Thymus (tissue), 11 donors: ENCODE data around the gene NEK11. TPM values are rescaled to one million over a fixed set of nuclear protein-coding genes. Genes with fewer than 3 reads are reported as not detected.

Experiments used
- DNase-seq, 9 donors: peaks; one replicate each; pipeline ENCODE4 v3.0.0-alpha.2; 2013; ENCODE audit warnings: low spot score in 9 of 9, low read depth in 6 of 9, missing footprints in 1 of 9
- H3K27ac ChIP-seq, 2 donors: one replicate each; pipeline ENCODE4 v1.5.1; 2013; ENCODE audit warnings: control low read depth in 1 of 2, low read depth in 1 of 2, low read length in 1 of 2, mild to moderate bottlenecking in 1 of 2, moderate library complexity in 1 of 2
- H3K27me3 ChIP-seq, 2 donors: one replicate each; pipeline ENCODE4 v1.5.1; 2013; ENCODE audit warnings: low read length in 1 of 2; ENCODE audit not compliant: control insufficient read depth in 2 of 2, insufficient read depth in 1 of 2
- H3K36me3 ChIP-seq, 2 donors: one replicate each; pipeline ENCODE4 v1.5.1; 2013; ENCODE audit warnings: low read length in 1 of 2, mild to moderate bottlenecking in 1 of 2, moderate library complexity in 1 of 2; ENCODE audit not compliant: control insufficient read depth in 2 of 2, insufficient read depth in 2 of 2
- H3K4me1 ChIP-seq, 2 donors: one replicate each; pipeline ENCODE4 v1.5.1; 2013; ENCODE audit warnings: low read length in 2 of 2; ENCODE audit not compliant: control insufficient read depth in 2 of 2, insufficient read depth in 2 of 2
- H3K4me3 ChIP-seq, 2 donors: one replicate each; pipeline ENCODE4 v1.5.1; 2013; ENCODE audit warnings: low read length in 2 of 2, control low read depth in 1 of 2, mild to moderate bottlenecking in 1 of 2
- H3K9me3 ChIP-seq, 2 donors: one replicate each; pipeline ENCODE4 v1.5.1; 2013; ENCODE audit warnings: low read length in 1 of 2, mild to moderate bottlenecking in 1 of 2; ENCODE audit not compliant: control insufficient read depth in 2 of 2, insufficient read depth in 1 of 2
- whole genome bisulfite sequencing: extraction: QIAGEN DNeasy Blood & Tissue Kit; methylation state at CpG from one replicate; pipeline ENCODE4 v1.1.7; 2013; 5-methylcytosine and 5-hydroxymethylcytosine counted together
- polyA plus RNA-seq: library from polyadenylated mRNA; stranded (reverse); fragments of 200-250 nt; gene quantifications from one replicate; pipeline ENCODE4 v1.2.3, GENCODE V29; 2013
- total RNA-seq: library from RNA; stranded (reverse); fragments of 120-200 nt; gene quantifications from one replicate; pipeline ENCODE4 v1.2.4, GENCODE V29; 2013
- donor health status: healthy.

NEK11 gene
- total and polyA plus RNA-seq, 2 donors, result 1.8 to 3.2 TPM

- no peaks in the 10 kb centered on the region for H3K4me1 ChIP-seq
- H3K9me3 ChIP-seq, result peaks cover 0 to 3% of the 10 kb centered on the region in 2 donors
- H3K27me3 ChIP-seq, result no peaks in the 10 kb centered on the region
- over 99% methylated on average over 3 of the region's 3 CpGs for WGBS
- no peaks in the 10 kb centered on the region for H3K36me3 ChIP-seq
- DNase-seq, result no peak
- H3K27ac ChIP-seq, result no peak overlapping the region
- no peak overlapping the region for H3K4me3 ChIP-seq
Measured at GRCh38 chr3:131338948-131339640, 312.4 kb downstream of the NEK11 start.

GRCh38 chr3:131341761-131342160, 315.1 kb downstream of the NEK11 start:
- Histone ChIP-seq H3K4me1 (no peaks in the 10 kb centered on the region), H3K27me3 (no peaks in the 10 kb centered on the region), H3K36me3 (no peaks in the 10 kb centered on the region), H3K9me3 (peaks cover 0 to 3% of the 10 kb centered on the region in 2 donors), H3K4me3 (no peak overlapping the region), H3K27ac (no peak overlapping the region)
- DNase-seq, result no peak
- WGBS, result 96% methylated on average over 2 of the region's 2 CpGs

DNA sequence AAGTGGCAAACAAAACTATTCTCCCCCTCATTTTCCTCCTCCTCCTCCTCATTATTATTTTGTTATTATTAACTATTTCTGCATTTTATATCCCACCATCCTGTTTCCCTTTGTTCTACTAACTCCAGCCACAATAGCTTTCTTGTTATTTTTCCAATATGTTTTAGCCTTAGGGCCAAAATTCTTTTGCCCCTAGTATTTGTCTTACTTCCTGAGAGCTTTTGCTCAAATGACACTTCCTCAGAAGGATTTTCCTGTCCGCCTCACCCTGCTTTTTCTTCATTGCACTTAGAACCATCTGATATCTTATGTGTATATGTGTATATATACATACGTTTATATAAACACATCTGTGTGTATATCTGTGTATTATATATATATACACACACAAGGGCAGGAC, 322.2 kb downstream of the NEK11 start:
- Histone ChIP-seq H3K27me3 (no peaks in the 10 kb centered on the region), H3K27ac (no peak overlapping the region), H3K9me3 (no peaks in the 10 kb centered on the region), H3K36me3 (no peaks in the 10 kb centered on the region), H3K4me3 (no peak overlapping the region), H3K4me1 (no peaks in the 10 kb centered on the region)
- DNase-seq, result no peak
- WGBS, result 97% methylated on average over 2 of the region's 2 CpGs

DNA sequence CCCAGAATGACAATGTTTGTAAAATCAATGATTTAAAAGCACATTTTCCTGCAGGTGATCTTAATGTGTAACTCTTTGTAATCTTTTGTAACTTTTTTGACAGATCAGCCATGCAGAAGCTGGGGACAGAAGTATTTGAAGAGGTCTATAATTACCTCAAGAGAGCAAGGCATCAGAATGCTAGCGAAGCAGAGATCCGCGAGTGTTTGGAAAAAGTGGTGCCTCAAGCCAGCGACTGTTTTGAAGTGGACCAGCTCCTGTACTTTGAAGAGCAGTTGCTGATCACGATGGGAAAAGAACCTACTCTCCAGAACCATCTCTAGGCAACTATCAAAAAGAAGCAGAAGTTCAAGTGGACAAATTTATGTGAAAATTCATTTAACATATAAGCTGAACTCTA, 322.8 kb downstream of the NEK11 start:
- no peak overlapping the region for H3K27ac ChIP-seq
- DNase-seq, result no peak
- no peak overlapping the region for H3K4me3 ChIP-seq
- H3K4me1 ChIP-seq, result no peaks in the 10 kb centered on the region
- no peaks in the 10 kb centered on the region for H3K36me3 ChIP-seq
- no peaks in the 10 kb centered on the region for H3K27me3 ChIP-seq
- no peaks in the 10 kb centered on the region for H3K9me3 ChIP-seq
- 96% methylated on average over 5 of the region's 5 CpGs for WGBS

DNA sequence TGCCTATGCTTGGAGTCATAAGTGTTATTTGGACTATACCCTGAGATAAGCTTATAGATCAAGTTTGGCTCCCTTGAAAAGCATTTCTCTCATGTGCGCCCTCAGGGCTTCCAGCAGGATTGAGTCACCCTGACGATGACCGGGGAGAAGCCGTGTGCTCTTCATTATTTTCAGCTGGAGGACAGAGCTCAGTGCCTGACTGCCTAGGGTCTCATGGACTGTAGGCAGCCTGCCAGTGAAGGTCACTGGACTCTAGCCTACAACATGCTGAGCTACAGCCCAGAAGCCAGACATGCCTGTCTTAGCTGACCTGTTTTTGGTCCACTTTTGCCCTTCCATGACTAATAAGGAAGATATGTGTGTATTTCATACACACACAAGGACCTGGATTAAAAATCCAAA, 323.3 kb downstream of the NEK11 start:
- no peaks in the 10 kb centered on the region for H3K27me3 ChIP-seq
- DNase-seq, result no peak
- no peaks in the 10 kb centered on the region for H3K4me1 ChIP-seq
- no peak overlapping the region for H3K27ac ChIP-seq
- no peaks in the 10 kb centered on the region for H3K9me3 ChIP-seq
- 99% methylated on average over 4 of the region's 4 CpGs for WGBS
- no peaks in the 10 kb centered on the region for H3K36me3 ChIP-seq
- no peak overlapping the region for H3K4me3 ChIP-seq

- 100% methylated on average over 1 of the region's 1 CpG for WGBS
- H3K27me3 ChIP-seq, result no peaks in the 10 kb centered on the region
- DNase-seq, result no peak
- H3K4me1 ChIP-seq, result no peaks in the 10 kb centered on the region
- H3K4me3 ChIP-seq, result no peak overlapping the region
- H3K36me3 ChIP-seq, result no peaks in the 10 kb centered on the region
- no peak overlapping the region for H3K27ac ChIP-seq
- no peaks in the 10 kb centered on the region for H3K9me3 ChIP-seq
Measured at GRCh38 chr3:131350506-131350905, 323.8 kb downstream of the NEK11 start.

- no peaks in the 10 kb centered on the region for H3K36me3 ChIP-seq
- H3K27ac ChIP-seq, result no peak overlapping the region
- H3K4me1 ChIP-seq, result no peaks in the 10 kb centered on the region
- no peak for DNase-seq
- no peak overlapping the region for H3K4me3 ChIP-seq
- 80% methylated on average over 2 of the region's 2 CpGs for WGBS
- no peaks in the 10 kb centered on the region for H3K27me3 ChIP-seq
- no peaks in the 10 kb centered on the region for H3K9me3 ChIP-seq
Measured at GRCh38 chr3:131353016-131353877, 326.6 kb downstream of the NEK11 start.

DNA sequence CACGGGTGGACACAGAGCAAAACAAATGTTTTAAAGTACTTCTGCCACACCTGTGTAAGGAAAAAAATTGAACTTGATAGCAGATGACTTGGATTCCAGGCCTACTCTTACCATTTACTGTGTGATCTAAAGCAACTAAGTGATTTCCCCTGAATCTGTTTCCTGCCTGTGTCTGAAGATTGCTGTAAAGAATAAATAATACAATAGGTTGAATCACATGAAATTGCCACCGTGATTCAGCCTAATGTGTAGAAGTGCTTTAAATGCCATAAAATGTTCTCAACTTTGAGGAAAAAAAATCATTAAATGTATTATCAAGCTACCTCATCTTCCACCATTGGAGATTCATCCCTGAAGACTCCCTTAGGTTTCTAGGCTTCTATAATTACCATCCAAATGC, 327.3 kb downstream of the NEK11 start:
- WGBS, result 56% methylated on average over 2 of the region's 2 CpGs
- Histone ChIP-seq H3K27ac (no peak overlapping the region), H3K36me3 (no peaks in the 10 kb centered on the region), H3K9me3 (no peaks in the 10 kb centered on the region), H3K4me1 (no peaks in the 10 kb centered on the region), H3K27me3 (no peaks in the 10 kb centered on the region), H3K4me3 (no peak overlapping the region)
- DNase-seq, result no peak

- Histone ChIP-seq H3K27me3 (peaks cover 0 to 5% of the 10 kb centered on the region in 2 donors), H3K4me3 (no peak overlapping the region), H3K4me1 (no peaks in the 10 kb centered on the region), H3K9me3 (no peaks in the 10 kb centered on the region), H3K27ac (no peak overlapping the region), H3K36me3 (no peaks in the 10 kb centered on the region)
- 95% methylated on average over 5 of the region's 5 CpGs for WGBS
- no peak for DNase-seq
Measured at GRCh38 chr3:131356006-131356595, 329.4 kb downstream of the NEK11 start.
